PC-3 (cell line): ENCODE measurements around the gene DLGAP5.

Experiments
- CTCF ChIP-seq: fragments of 300-600 bp; sonication (generic); conservative IDR thresholded peaks from 2 replicates; pipeline ENCODE4 v1.5.1; 2017; ENCODE audit warnings: antibody characterized with exemption, low read depth, mild to moderate bottlenecking, low read length
- EZH2 ChIP-seq: fragments of 300-600 bp; sonication (generic); IDR thresholded peaks from one replicate; pipeline ENCODE4 v1.6.1; 2017; ENCODE audit warnings: antibody characterized with exemption, mild to moderate bottlenecking, low read length; ENCODE audit not compliant: unreplicated experiment
- EZH2phosphoT487 ChIP-seq: fragments of 300-600 bp; sonication (generic); IDR thresholded peaks from 2 replicates; pipeline ENCODE4 v1.6.1; 2018; ENCODE audit warnings: mild to moderate bottlenecking, antibody characterized with exemption, low read length, borderline replicate concordance

- no peak for TF ChIP-seq EZH2
- TF ChIP-seq CTCF: no peak
- no peak for TF ChIP-seq EZH2phosphoT487
Measured at GRCh38 chr14:55191203-55192053, at the start of gene DLGAP5.
